Activated T-cell treated with anti-CD3 and anti-CD28 coated beads for 1 hour (primary cell): Measurements from ENCODE around the gene RNF8.
"Not testable (repeated sequence)": the region's sequence is repeated elsewhere in the genome, so short reads cannot be mapped to it uniquely, and the experiment has no call there.

Source experiments
- DNase-seq: peaks from one replicate; pipeline ENCODE4 v3.0.0-alpha.2; 2020; ENCODE audit warnings: low read depth

RNF8 gene

GRCh38 chr6:37353761-37354525 lies at the start of gene RNF8:
RNF8 (plus strand) TSS chr6:37353983; CDS start chr6:37354165, 182 bp downstream.
- DNase-seq: peak; percentile 80

GRCh38 chr6:37304766-37305165 lies 49.0 kb upstream of the RNF8 start:
- DNase-seq: no peak

- DNase-seq: no peak
Measured at GRCh38 chr6:37305841-37306425, 47.9 kb upstream of the RNF8 start.

GRCh38 chr6:37306624-37307222 lies 47.1 kb upstream of the RNF8 start:
- DNase-seq: no peak

- DNase-seq: not testable (repeated sequence)
Measured at GRCh38 chr6:37307484-37307883, 46.3 kb upstream of the RNF8 start.

- DNase-seq: no peak
Measured at GRCh38 chr6:37308069-37308815, 45.5 kb upstream of the RNF8 start.

GRCh38 chr6:37309046-37309445 lies 44.7 kb upstream of the RNF8 start:
- DNase-seq: no peak

- DNase-seq: no peak
Measured at GRCh38 chr6:37309692-37310091, 44.1 kb upstream of the RNF8 start.

- DNase-seq: no peak
Measured at GRCh38 chr6:37310966-37311365, 42.8 kb upstream of the RNF8 start.

- DNase-seq: no peak
Measured at GRCh38 chr6:37311741-37312473, 41.9 kb upstream of the RNF8 start.

- no peak for DNase-seq
Measured at GRCh38 chr6:37313723-37314486, 39.9 kb upstream of the RNF8 start.

GRCh38 chr6:37314487-37315156 lies 39.2 kb upstream of the RNF8 start:
- no peak for DNase-seq

GRCh38 chr6:37315157-37315515 lies 38.6 kb upstream of the RNF8 start:
- no peak for DNase-seq

- DNase-seq: no peak
Measured at GRCh38 chr6:37316071-37316470, 37.7 kb upstream of the RNF8 start.

- DNase-seq: no peak
Measured at GRCh38 chr6:37317312-37318038, 36.3 kb upstream of the RNF8 start.

- no peak for DNase-seq
Measured at GRCh38 chr6:37319156-37319555, 34.6 kb upstream of the RNF8 start.

- DNase-seq: no peak
Measured at GRCh38 chr6:37319856-37320480, 33.8 kb upstream of the RNF8 start.

- DNase-seq: no peak
Measured at GRCh38 chr6:37320646-37321045, 33.1 kb upstream of the RNF8 start.

- DNase-seq: no peak
Measured at GRCh38 chr6:37321101-37321500, 32.7 kb upstream of the RNF8 start.
